ENCODE results near the gene DAPK1. TPM values are rescaled to one million over a fixed set of nuclear protein-coding genes. Genes with fewer than 3 reads are reported as not detected.

Gene DAPK1
- total RNA-seq, 1 donor from 2014 or later: 35.1 TPM

- no peaks in the 10 kb centered on the region for H3K9me3 Mint-ChIP-seq (ENCODE audit: unreplicated experiment)
- Histone ChIP-seq H4K20me1 (ENCODE audit: insufficient read depth, low read length) (no peaks in the 10 kb centered on the region), H3K4me1 (ENCODE audit: insufficient read depth, low read length) (no peaks in the 10 kb centered on the region), H2AFZ (ENCODE audit: low read depth, low read length) (no peak overlapping the region), H3K9ac (ENCODE audit: low read length) (no peak overlapping the region), H3K27me3 (ENCODE audit: insufficient read depth, low read length) (no peaks in the 10 kb centered on the region), H3K4me3 (ENCODE audit: insufficient read depth, low read depth, low read length) (no peak overlapping the region), H3K36me3 (ENCODE audit: insufficient read depth, low read length) (no peaks in the 10 kb centered on the region), H3K79me2 (ENCODE audit: insufficient read depth, low read length) (peaks cover 17% of the 10 kb centered on the region), H3K4me2 (ENCODE audit: low read length) (no peak overlapping the region), H3K27ac (ENCODE audit: low read depth, low read length) (no peak overlapping the region), H3K9me3 (ENCODE audit: insufficient read depth, low read depth, low read length) (no peaks in the 10 kb centered on the region)
- H3K4me3 Mint-ChIP-seq (ENCODE audit: unreplicated experiment): no peak overlapping the region
- no peak overlapping the region for H3K27ac Mint-ChIP-seq (ENCODE audit: unreplicated experiment)
- FAIRE-seq (no peak), DNase-seq (ENCODE audit: low read depth) (peak; percentile 27)
- H3K27me3 Mint-ChIP-seq (ENCODE audit: low read depth, unreplicated experiment): no peaks in the 10 kb centered on the region
- peaks cover 13% of the 10 kb centered on the region for H3K36me3 Mint-ChIP-seq (ENCODE audit: low read depth, unreplicated experiment)
- peaks cover 6% of the 10 kb centered on the region for H3K4me1 Mint-ChIP-seq (ENCODE audit: low read depth, unreplicated experiment)
- TF ChIP-seq EZH2 (IDR thresholded peaks at IDR 0.05; ENCODE audit: insufficient read depth, low read length) (no peak), CTCF (IDR thresholded peaks at IDR 0.05; ENCODE audit: insufficient read depth, low read depth, low read length) (no peak)
These were observed 6.3 kb downstream of the DAPK1 start for GRCh38 chr9:87503927-87504326.

DNA sequence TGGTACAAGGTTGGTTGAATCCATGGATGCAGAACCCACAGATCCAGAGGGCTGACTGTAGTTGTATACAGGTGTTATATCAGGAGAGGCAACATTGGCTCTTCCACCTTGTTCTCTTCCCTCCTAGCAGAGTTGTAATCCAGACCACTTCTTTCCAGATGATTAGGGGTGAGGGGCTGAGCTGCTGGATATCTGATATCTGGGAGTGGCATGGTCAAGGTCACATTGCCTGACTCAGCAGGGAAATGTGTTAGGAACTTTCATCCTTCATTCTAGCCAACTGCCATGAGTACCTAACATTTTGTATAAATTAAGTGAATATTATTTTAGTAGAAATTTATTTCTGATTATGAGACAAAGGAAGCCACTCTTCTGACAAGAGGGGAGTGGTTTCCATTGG lies 7.3 kb downstream of the DAPK1 start:
- H3K79me2 ChIP-seq (ENCODE audit: insufficient read depth, low read length): peaks cover 11% of the 10 kb centered on the region
- DNase-seq (ENCODE audit: low read depth) (no peak), FAIRE-seq (no peak)
- Mint-ChIP-seq H3K4me1 (ENCODE audit: low read depth, unreplicated experiment) (peaks cover 9% of the 10 kb centered on the region), H3K27me3 (ENCODE audit: low read depth, unreplicated experiment) (no peaks in the 10 kb centered on the region), H3K4me3 (ENCODE audit: unreplicated experiment) (no peak overlapping the region), H3K36me3 (ENCODE audit: low read depth, unreplicated experiment) (peaks cover 17% of the 10 kb centered on the region), H3K9me3 (ENCODE audit: unreplicated experiment) (no peaks in the 10 kb centered on the region), H3K27ac (ENCODE audit: unreplicated experiment) (no peak overlapping the region)
- H2AFZ ChIP-seq (ENCODE audit: low read depth, low read length): no peak overlapping the region
- H4K20me1 ChIP-seq (ENCODE audit: insufficient read depth, low read length): no peaks in the 10 kb centered on the region
- no peak overlapping the region for H3K4me2 ChIP-seq (ENCODE audit: low read length)
- no peak overlapping the region for H3K4me3 ChIP-seq (ENCODE audit: insufficient read depth, low read depth, low read length)
- H3K4me1 ChIP-seq (ENCODE audit: insufficient read depth, low read length): no peaks in the 10 kb centered on the region
- no peak overlapping the region for H3K27ac ChIP-seq (ENCODE audit: low read depth, low read length)
- H3K36me3 ChIP-seq (ENCODE audit: insufficient read depth, low read length): no peaks in the 10 kb centered on the region
- no peaks in the 10 kb centered on the region for H3K9me3 ChIP-seq (ENCODE audit: insufficient read depth, low read depth, low read length)
- no peak overlapping the region for H3K9ac ChIP-seq (ENCODE audit: low read length)
- TF ChIP-seq CTCF (IDR thresholded peaks at IDR 0.05; ENCODE audit: insufficient read depth, low read depth, low read length) (no peak), EZH2 (IDR thresholded peaks at IDR 0.05; ENCODE audit: insufficient read depth, low read length) (no peak)
- H3K27me3 ChIP-seq (ENCODE audit: insufficient read depth, low read length): no peaks in the 10 kb centered on the region

GRCh38 chr9:87505869-87506678 lies 8.4 kb downstream of the DAPK1 start:
- no peak overlapping the region for H3K27ac Mint-ChIP-seq (ENCODE audit: unreplicated experiment)
- H3K27ac ChIP-seq (ENCODE audit: low read depth, low read length): no peak overlapping the region
- no peaks in the 10 kb centered on the region for H3K4me1 ChIP-seq (ENCODE audit: insufficient read depth, low read length)
- DNase-seq (ENCODE audit: low read depth): no peak
- no peak overlapping the region for H3K9ac ChIP-seq (ENCODE audit: low read length)
- H3K9me3 Mint-ChIP-seq (ENCODE audit: unreplicated experiment): no peaks in the 10 kb centered on the region
- H3K4me2 ChIP-seq (ENCODE audit: low read length): no peak overlapping the region
- TF ChIP-seq CTCF (IDR thresholded peaks at IDR 0.05; ENCODE audit: insufficient read depth, low read depth, low read length) (no peak), EZH2 (IDR thresholded peaks at IDR 0.05; ENCODE audit: insufficient read depth, low read length) (no peak)
- H2AFZ ChIP-seq (ENCODE audit: low read depth, low read length): no peak overlapping the region
- no peak overlapping the region for H3K4me3 ChIP-seq (ENCODE audit: insufficient read depth, low read depth, low read length)
- peaks cover 24% of the 10 kb centered on the region for H3K36me3 Mint-ChIP-seq (ENCODE audit: low read depth, unreplicated experiment)
- no peaks in the 10 kb centered on the region for H3K27me3 ChIP-seq (ENCODE audit: insufficient read depth, low read length)
- H3K4me3 Mint-ChIP-seq (ENCODE audit: unreplicated experiment): no peak overlapping the region
- H4K20me1 ChIP-seq (ENCODE audit: insufficient read depth, low read length): no peaks in the 10 kb centered on the region
- no peaks in the 10 kb centered on the region for H3K9me3 ChIP-seq (ENCODE audit: insufficient read depth, low read depth, low read length)
- H3K36me3 ChIP-seq (ENCODE audit: insufficient read depth, low read length): no peaks in the 10 kb centered on the region
- FAIRE-seq: no peak
- no peaks in the 10 kb centered on the region for H3K27me3 Mint-ChIP-seq (ENCODE audit: low read depth, unreplicated experiment)
- H3K79me2 ChIP-seq (ENCODE audit: insufficient read depth, low read length): peaks cover 11% of the 10 kb centered on the region
- peaks cover 5% of the 10 kb centered on the region for H3K4me1 Mint-ChIP-seq (ENCODE audit: low read depth, unreplicated experiment)
